Hematopoietic multipotent progenitor cell treated with erythropoietin and hydrocortisone succinate and interleukin-3 and kit ligand, for 8 days (in vitro differentiated cells): ENCODE results near the gene C6orf120.

ENCODE experiments used
- DNase-seq: peaks from one replicate; pipeline ENCODE4 v3.0.0-alpha.2; 2015

The C6orf120 gene

GRCh38 chr6:169725125-169726048 is 23.5 kb downstream of the C6orf120 start:
- DNase-seq: peak; percentile 44

GRCh38 chr6:169726049-169726400 is 24.1 kb downstream of the C6orf120 start:
- DNase-seq: no peak

- no peak for DNase-seq
Observed at GRCh38 chr6:169726963-169727362, 25.0 kb downstream of the C6orf120 start.

- DNase-seq: no peak
Observed at GRCh38 chr6:169729961-169730360, 28.0 kb downstream of the C6orf120 start.

- no peak for DNase-seq
Observed at GRCh38 chr6:169738204-169738975, 36.5 kb downstream of the C6orf120 start.

GRCh38 chr6:169738976-169739529 is 37.1 kb downstream of the C6orf120 start:
- DNase-seq: no peak

GRCh38 chr6:169741344-169741743 is 39.4 kb downstream of the C6orf120 start:
- no peak for DNase-seq

- DNase-seq: no peak
Observed at GRCh38 chr6:169745405-169745804, 43.5 kb downstream of the C6orf120 start.

- no peak for DNase-seq
Observed at GRCh38 chr6:169746556-169746955, 44.6 kb downstream of the C6orf120 start.

- peak; percentile 94 for DNase-seq
Observed at GRCh38 chr6:169751242-169752073, 49.5 kb downstream of the C6orf120 start, which contains the start of the genes DYNLT2 and ERMARD. Gene DYNLT2, minus strand, starts transcription at chr6:169751572. Its CDS starts 114 bp downstream, at chr6:169751458. Gene ERMARD, plus strand, starts transcription at chr6:169751622. Its CDS starts 36 bp downstream, at chr6:169751658.

- peak; percentile 27 for DNase-seq
Observed at GRCh38 chr6:169752074-169752623, 50.2 kb downstream of the C6orf120 start.
